GM19023 (cell line): Measurements from ENCODE around the gene TMEM35B.
"Not testable (repeated sequence)": the region's sequence is repeated elsewhere in the genome, so short reads cannot be mapped to it uniquely, and the experiment has no call there.

ENCODE experiments used
- ATAC-seq: cut with Tn5 transposase; IDR thresholded peaks from one replicate; pipeline ENCODE4 v1.9.1; 2021; ENCODE audit warnings: mild to moderate bottlenecking, moderate library complexity; ENCODE audit not compliant: unreplicated experiment

Gene TMEM35B

GRCh38 chr1:34984793-34985608 is at the start of gene TMEM35B:
TSS of gene TMEM35B (minus strand) at chr1:34985347. CDS start at chr1:34985305, 42 bp downstream.
- peak; percentile 83 for ATAC-seq

- no peak for ATAC-seq
These were observed 48.2 kb upstream of the TMEM35B start for GRCh38 chr1:35033346-35033745.

GRCh38 chr1:35032384-35032739 is 47.2 kb upstream of the TMEM35B start:
- ATAC-seq, result no peak

- no peak for ATAC-seq
These were observed 45.8 kb upstream of the TMEM35B start for GRCh38 chr1:35030756-35031446.

- ATAC-seq, result no peak
These were observed 45.2 kb upstream of the TMEM35B start for GRCh38 chr1:35030338-35030737.

- no peak for ATAC-seq
These were observed 44.6 kb upstream of the TMEM35B start for GRCh38 chr1:35029761-35030160.

GRCh38 chr1:35016406-35016805 is 31.3 kb upstream of the TMEM35B start:
- no peak for ATAC-seq

- ATAC-seq, result no peak
These were observed 29.3 kb upstream of the TMEM35B start for GRCh38 chr1:35014486-35014885.

GRCh38 chr1:35005711-35006110 is 20.6 kb upstream of the TMEM35B start:
- no peak for ATAC-seq

- no peak for ATAC-seq
These were observed 16.6 kb upstream of the TMEM35B start for GRCh38 chr1:35001743-35002142.

GRCh38 chr1:34994878-34995277 is 9.7 kb upstream of the TMEM35B start:
- ATAC-seq, result no peak

- ATAC-seq, result no peak
These were observed 3.4 kb upstream of the TMEM35B start for GRCh38 chr1:34988581-34988980.

- no peak for ATAC-seq
These were observed 3.0 kb upstream of the TMEM35B start for GRCh38 chr1:34988147-34988546.

- no peak for ATAC-seq
These were observed 1.9 kb upstream of the TMEM35B start for GRCh38 chr1:34987018-34987417.

- ATAC-seq, result not testable (repeated sequence)
These were observed 410 bp upstream of the TMEM35B start for GRCh38 chr1:34985609-34985904.

- ATAC-seq, result no peak
These were observed 733 bp downstream of the TMEM35B start for GRCh38 chr1:34984435-34984792.

- no peak for ATAC-seq
These were observed 1.3 kb downstream of the TMEM35B start for GRCh38 chr1:34983700-34984355.

GRCh38 chr1:34982820-34983376 is 2.2 kb downstream of the TMEM35B start:
- no peak for ATAC-seq

- no peak for ATAC-seq
These were observed 4.4 kb downstream of the TMEM35B start for GRCh38 chr1:34980715-34981114.

GRCh38 chr1:34978921-34979320 is 6.2 kb downstream of the TMEM35B start:
- no peak for ATAC-seq

- ATAC-seq, result no peak
These were observed 7.3 kb downstream of the TMEM35B start for GRCh38 chr1:34977858-34978257.

- ATAC-seq, result no peak
These were observed 8.0 kb downstream of the TMEM35B start for GRCh38 chr1:34977210-34977471.
